Transverse colon (tissue), 4 donors: ENCODE data around the gene HS2ST1. TPM values are rescaled to one million over a fixed set of nuclear protein-coding genes. Genes with fewer than 3 reads are reported as not detected.

ENCODE experiments used
- DNase-seq: peaks from one replicate; pipeline ENCODE4 v3.0.0-alpha.2; 2019
- H3K27ac ChIP-seq, 4 donors: fragments of 200-600 bp; sonication (generic); 2 replicates each; pipeline ENCODE4 v1.5.1; 2016 to 2018; ENCODE audit warnings: inconsistent platforms in 4 of 4
- H3K27me3 ChIP-seq: fragments of 200-600 bp; sonication (generic); 2 replicates; pipeline ENCODE4 v1.5.1; 2017; ENCODE audit warnings: inconsistent platforms
- H3K36me3 ChIP-seq, 4 donors: fragments of 200-600 bp; sonication (generic); 2 replicates each; pipeline ENCODE4 v1.5.1; 2017 to 2019; ENCODE audit warnings: inconsistent platforms in 4 of 4
- H3K4me1 ChIP-seq, 4 donors: fragments of 200-600 bp; sonication (generic); 2 replicates each; pipeline ENCODE4 v1.5.1; 2017 to 2020; ENCODE audit warnings: inconsistent platforms in 4 of 4
- H3K4me3 ChIP-seq, 4 donors: fragments of 200-600 bp; sonication (generic); 1 replicate in 1 of 4; 2 replicates in 3 of 4; pipeline versions ENCODE4 v1.5.1 to v1.6.1; 2017 to 2019; ENCODE audit warnings: inconsistent platforms in 4 of 4
- H3K9me3 ChIP-seq, 2 donors: fragments of 200-600 bp; sonication (generic); 2 replicates each; pipeline ENCODE4 v1.5.1; 2017 to 2019; ENCODE audit warnings: inconsistent platforms in 2 of 2
- EP300 ChIP-seq: sonication (generic); formaldehyde crosslinking; IDR thresholded peaks from one replicate; pipeline ENCODE4 v1.6.1; 2017; ENCODE audit warnings: antibody characterized with exemption, low read depth
- POLR2A ChIP-seq: fragments of 450-650 bp; IDR thresholded peaks from one replicate; pipeline ENCODE4 v1.6.1; 2016; ENCODE audit warnings: antibody characterized with exemption, mild to moderate bottlenecking, moderate library complexity
- POLR2AphosphoS5 ChIP-seq, 3 donors: sonication (generic); formaldehyde crosslinking; IDR thresholded peaks; one replicate each; pipeline ENCODE4 v1.6.1; 2016; ENCODE audit warnings: antibody characterized with exemption in 3 of 3
- whole genome bisulfite sequencing, 2 donors: methylation state at CpG; one replicate each; pipeline ENCODE4 v1.1.5; 2018; ENCODE audit warnings: low coverage in 1 of 2; 5-methylcytosine and 5-hydroxymethylcytosine counted together
- in situ Hi-C, 4 donors: fragments of 200-750 bp; cut with MboI; loops; one replicate each; pipeline versions ENCODE4 v1.15.0 to v1.15.1; 2017; ENCODE audit warnings: low sequenced_read_pairs in 3 of 4, low pct_ligation_motif_present in 1 of 4, low pct_unique_long_range_greater_than_20kb in 1 of 4
- intact Hi-C: fragments of 100-400 bp; cut with DNase I; formaldehyde crosslinking; loops from one replicate; pipeline ENCODE4 v1.15.1; 2023; ENCODE audit warnings: low total_unique reads
- total RNA-seq, 4 donors: library from RNA; depleted of rRNA; stranded (reverse); fragments of >200 nt; gene quantifications; one replicate each; pipeline ENCODE4 v1.1.0, GENCODE V29; 2016
- TF ChIP-seq, protein P1 (sequence below), 5 experiments: fragments of 200-600 bp in 3 of 5; fragments of 450-650 bp in 2 of 5; sonication (generic) in 3 of 5; IDR thresholded peaks; 1 replicate in 2 of 5; 2 replicates in 3 of 5; pipeline ENCODE4 v1.5.1; 2016 to 2017; ENCODE audit warnings: antibody characterized with exemption in 5 of 5, inconsistent platforms in 3 of 5, mild to moderate bottlenecking in 2 of 5, moderate library complexity in 1 of 5

Gene HS2ST1
- total RNA-seq, 4 donors from 2014 or later, result 1.9 to 17.1 (median 9.9) TPM

- Histone ChIP-seq H3K27ac (no peak overlapping the region), H3K36me3 (no peaks in the 10 kb centered on the region), H3K27me3 (no peaks in the 10 kb centered on the region), H3K4me1 (no peaks in the 10 kb centered on the region), H3K9me3 (no peaks in the 10 kb centered on the region), H3K4me3 (no peak overlapping the region)
- no peak for DNase-seq
- TF ChIP-seq POLR2A, result no peak
- 82 to 95% methylated on average over 2 of the region's 2 CpGs for WGBS, 2 donors
- intact Hi-C loops, result no loop called here
- in situ Hi-C loops, result no loop called here
Measured at GRCh38 chr1:87074001-87074795, 159.8 kb downstream of the HS2ST1 start.

GRCh38 chr1:87077959-87078639 is 163.7 kb downstream of the HS2ST1 start:
- Histone ChIP-seq H3K4me1 (no peaks in the 10 kb centered on the region), H3K27me3 (no peaks in the 10 kb centered on the region), H3K27ac (no peak overlapping the region), H3K36me3 (no peaks in the 10 kb centered on the region), H3K4me3 (no peak overlapping the region), H3K9me3 (no peaks in the 10 kb centered on the region)
- in situ Hi-C loops (loop anchor here in 2 of 4 donors (25.0 kb wide), 1 partner anchor 241 kb away; no protein-coding TSS in a partner anchor), intact Hi-C loops (no loop called here)
- DNase-seq, result no peak
- TF ChIP-seq, protein P1, sequence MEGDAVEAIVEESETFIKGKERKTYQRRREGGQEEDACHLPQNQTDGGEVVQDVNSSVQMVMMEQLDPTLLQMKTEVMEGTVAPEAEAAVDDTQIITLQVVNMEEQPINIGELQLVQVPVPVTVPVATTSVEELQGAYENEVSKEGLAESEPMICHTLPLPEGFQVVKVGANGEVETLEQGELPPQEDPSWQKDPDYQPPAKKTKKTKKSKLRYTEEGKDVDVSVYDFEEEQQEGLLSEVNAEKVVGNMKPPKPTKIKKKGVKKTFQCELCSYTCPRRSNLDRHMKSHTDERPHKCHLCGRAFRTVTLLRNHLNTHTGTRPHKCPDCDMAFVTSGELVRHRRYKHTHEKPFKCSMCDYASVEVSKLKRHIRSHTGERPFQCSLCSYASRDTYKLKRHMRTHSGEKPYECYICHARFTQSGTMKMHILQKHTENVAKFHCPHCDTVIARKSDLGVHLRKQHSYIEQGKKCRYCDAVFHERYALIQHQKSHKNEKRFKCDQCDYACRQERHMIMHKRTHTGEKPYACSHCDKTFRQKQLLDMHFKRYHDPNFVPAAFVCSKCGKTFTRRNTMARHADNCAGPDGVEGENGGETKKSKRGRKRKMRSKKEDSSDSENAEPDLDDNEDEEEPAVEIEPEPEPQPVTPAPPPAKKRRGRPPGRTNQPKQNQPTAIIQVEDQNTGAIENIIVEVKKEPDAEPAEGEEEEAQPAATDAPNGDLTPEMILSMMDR (IDR thresholded peaks at IDR 0.05), result no peak
- WGBS, 2 donors, result 90 to 92% methylated on average over 2 of the region's 2 CpGs

DNA sequence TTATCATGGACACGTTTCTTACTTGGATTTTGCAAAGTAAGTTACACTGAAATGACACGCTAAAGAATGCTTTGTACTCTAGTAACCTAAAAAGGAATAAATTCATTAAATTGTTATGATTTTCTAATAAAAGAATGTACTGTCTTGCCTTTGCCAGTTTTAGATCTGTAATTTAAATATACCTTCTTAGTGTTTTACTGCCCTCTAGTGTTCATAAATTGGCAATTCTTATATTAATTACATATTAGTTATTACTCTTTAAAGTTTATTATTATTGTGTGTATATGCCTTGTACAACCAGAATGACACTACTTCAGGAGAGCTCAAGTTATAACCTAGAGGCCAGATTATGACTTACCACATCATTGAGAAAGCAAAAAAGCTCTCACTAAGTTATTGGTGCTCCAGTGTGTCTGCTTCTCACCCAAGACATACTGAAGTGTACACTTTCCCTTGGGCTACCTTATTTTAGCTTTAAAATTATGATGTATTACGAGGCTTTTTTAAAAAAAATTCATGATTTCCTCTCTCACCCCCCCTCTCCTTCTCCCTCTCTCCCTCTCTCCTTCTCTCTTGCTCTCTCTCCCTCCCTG is 169.9 kb downstream of the HS2ST1 start:
- Histone ChIP-seq H3K36me3 (no peaks in the 10 kb centered on the region), H3K27me3 (no peaks in the 10 kb centered on the region), H3K4me3 (no peak overlapping the region), H3K9me3 (no peaks in the 10 kb centered on the region), H3K27ac (no peak overlapping the region), H3K4me1 (no peaks in the 10 kb centered on the region)
- 39 to 45% methylated on average over 3 of the region's 3 CpGs for WGBS, 2 donors
- in situ Hi-C loops, result loop anchor here (5.0 to 25.0 kb wide), 3 partner anchors 247 to 260 kb away; no protein-coding TSS in a partner anchor
- intact Hi-C loops, result loop anchor here (5.0 kb wide), 1 partner anchor 252 kb away; no protein-coding TSS in a partner anchor
- TF ChIP-seq EP300, result no peak
- TF ChIP-seq, protein P1 (IDR thresholded peaks at IDR 0.05), result peak; percentile 40 to 70 (median 57)
- no peak for DNase-seq

DNA sequence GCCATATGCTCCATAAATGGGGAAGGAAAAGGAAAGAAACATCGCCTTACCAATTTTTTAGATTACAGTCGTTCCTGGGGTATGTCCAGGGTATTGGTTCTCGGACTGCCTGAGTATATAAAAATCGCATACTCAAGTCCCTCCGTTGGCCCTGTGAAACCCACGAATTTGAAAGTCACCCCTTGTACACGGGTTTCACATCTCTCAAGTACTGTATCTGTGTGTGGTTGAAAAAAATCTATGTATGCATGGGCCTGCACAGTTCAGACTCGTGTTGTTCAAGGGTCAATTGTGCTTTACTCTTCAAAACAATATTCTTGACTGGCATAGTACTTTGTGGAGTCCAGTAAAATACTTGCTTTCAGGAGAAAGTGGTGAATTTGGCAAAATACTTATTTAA is 171.7 kb downstream of the HS2ST1 start:
- no peaks in the 10 kb centered on the region for H3K36me3 ChIP-seq
- no peak overlapping the region for H3K27ac ChIP-seq
- intact Hi-C loops, result no loop called here
- in situ Hi-C loops, result loop anchor here in 3 of 4 donors (10.0 to 25.0 kb wide), 2 partner anchors 249 to 261 kb away; no protein-coding TSS in a partner anchor
- no peaks in the 10 kb centered on the region for H3K4me1 ChIP-seq
- no peaks in the 10 kb centered on the region for H3K27me3 ChIP-seq
- H3K4me3 ChIP-seq, result no peak overlapping the region
- no peaks in the 10 kb centered on the region for H3K9me3 ChIP-seq
- 80 to 87% methylated on average over 8 of the region's 8 CpGs for WGBS, 2 donors
- TF ChIP-seq, protein P1 (IDR thresholded peaks at IDR 0.05), result no peak
- no peak for TF ChIP-seq EP300
- no peak for TF ChIP-seq POLR2A
- no peak for TF ChIP-seq POLR2AphosphoS5 (IDR thresholded peaks at IDR 0.05)
- no peak for DNase-seq
